ENCODE measurements around the gene CD160. TPM values are rescaled to one million over a fixed set of nuclear protein-coding genes. Genes with fewer than 3 reads are reported as not detected.

The CD160 gene
- total and polyA plus RNA-seq, 2 of the 13 experiments (the other 11 are each of a cell fraction or from before 2014, with no cell fraction given): 0.09 TPM; not detected in 1

DNA sequence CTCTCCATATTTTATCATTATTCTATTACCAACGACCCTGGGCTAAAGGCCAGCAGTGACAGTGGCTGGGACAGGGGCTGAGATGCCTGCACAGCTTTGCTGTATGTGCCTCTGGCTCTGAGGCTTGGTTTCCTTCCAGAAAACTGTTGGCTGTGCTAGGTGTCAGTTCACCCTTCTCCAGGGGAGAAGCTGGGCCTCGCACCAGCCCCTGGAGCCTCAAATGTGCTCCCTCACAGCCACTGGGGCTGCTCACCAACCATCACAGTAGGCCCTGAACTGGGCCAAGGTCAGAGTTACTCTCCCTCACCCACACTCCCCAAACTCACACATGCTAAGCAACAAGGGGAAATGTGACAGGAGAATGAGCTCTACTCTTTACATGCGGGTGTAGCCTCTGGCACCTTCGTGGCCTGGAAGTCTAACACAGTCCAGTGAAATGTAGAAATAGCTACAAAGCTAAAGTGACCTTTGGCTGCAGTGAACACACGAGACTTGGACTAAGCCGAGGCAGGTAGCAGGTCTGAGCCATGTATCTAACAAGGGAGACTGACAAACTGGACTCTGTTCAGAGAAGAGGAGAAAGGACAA lies 4.7 kb upstream of the CD160 start (continued):
- TF ChIP-seq, protein P1, sequence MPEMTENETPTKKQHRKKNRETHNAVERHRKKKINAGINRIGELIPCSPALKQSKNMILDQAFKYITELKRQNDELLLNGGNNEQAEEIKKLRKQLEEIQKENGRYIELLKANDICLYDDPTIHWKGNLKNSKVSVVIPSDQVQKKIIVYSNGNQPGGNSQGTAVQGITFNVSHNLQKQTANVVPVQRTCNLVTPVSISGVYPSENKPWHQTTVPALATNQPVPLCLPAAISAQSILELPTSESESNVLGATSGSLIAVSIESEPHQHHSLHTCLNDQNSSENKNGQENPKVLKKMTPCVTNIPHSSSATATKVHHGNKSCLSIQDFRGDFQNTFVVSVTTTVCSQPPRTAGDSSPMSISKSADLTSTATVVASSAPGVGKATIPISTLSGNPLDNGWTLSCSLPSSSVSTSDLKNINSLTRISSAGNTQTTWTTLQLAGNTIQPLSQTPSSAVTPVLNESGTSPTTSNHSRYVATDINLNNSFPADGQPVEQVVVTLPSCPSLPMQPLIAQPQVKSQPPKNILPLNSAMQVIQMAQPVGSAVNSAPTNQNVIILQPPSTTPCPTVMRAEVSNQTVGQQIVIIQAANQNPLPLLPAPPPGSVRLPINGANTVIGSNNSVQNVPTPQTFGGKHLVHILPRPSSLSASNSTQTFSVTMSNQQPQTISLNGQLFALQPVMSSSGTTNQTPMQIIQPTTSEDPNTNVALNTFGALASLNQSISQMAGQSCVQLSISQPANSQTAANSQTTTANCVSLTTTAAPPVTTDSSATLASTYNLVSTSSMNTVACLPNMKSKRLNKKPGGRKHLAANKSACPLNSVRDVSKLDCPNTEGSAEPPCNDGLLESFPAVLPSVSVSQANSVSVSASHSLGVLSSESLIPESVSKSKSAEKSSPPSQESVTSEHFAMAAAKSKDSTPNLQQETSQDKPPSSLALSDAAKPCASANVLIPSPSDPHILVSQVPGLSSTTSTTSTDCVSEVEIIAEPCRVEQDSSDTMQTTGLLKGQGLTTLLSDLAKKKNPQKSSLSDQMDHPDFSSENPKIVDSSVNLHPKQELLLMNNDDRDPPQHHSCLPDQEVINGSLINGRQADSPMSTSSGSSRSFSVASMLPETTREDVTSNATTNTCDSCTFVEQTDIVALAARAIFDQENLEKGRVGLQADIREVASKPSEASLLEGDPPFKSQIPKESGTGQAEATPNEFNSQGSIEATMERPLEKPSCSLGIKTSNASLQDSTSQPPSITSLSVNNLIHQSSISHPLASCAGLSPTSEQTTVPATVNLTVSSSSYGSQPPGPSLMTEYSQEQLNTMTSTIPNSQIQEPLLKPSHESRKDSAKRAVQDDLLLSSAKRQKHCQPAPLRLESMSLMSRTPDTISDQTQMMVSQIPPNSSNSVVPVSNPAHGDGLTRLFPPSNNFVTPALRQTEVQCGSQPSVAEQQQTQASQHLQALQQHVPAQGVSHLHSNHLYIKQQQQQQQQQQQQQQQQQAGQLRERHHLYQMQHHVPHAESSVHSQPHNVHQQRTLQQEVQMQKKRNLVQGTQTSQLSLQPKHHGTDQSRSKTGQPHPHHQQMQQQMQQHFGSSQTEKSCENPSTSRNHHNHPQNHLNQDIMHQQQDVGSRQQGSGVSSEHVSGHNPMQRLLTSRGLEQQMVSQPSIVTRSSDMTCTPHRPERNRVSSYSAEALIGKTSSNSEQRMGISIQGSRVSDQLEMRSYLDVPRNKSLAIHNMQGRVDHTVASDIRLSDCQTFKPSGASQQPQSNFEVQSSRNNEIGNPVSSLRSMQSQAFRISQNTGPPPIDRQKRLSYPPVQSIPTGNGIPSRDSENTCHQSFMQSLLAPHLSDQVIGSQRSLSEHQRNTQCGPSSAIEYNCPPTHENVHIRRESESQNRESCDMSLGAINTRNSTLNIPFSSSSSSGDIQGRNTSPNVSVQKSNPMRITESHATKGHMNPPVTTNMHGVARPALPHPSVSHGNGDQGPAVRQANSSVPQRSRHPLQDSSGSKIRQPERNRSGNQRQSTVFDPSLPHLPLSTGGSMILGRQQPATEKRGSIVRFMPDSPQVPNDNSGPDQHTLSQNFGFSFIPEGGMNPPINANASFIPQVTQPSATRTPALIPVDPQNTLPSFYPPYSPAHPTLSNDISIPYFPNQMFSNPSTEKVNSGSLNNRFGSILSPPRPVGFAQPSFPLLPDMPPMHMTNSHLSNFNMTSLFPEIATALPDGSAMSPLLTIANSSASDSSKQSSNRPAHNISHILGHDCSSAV (CRISPR knock-in tag; IDR thresholded peaks at IDR 0.05; ENCODE audit: borderline replicate concordance): no peak
- TF ChIP-seq YEATS4 (CRISPR knock-in tag; IDR thresholded peaks at IDR 0.05; ENCODE audit: borderline replicate concordance): peak; percentile 67; the same call in 1 of the 2 replicates
- 0 out of 2 replicates have a peak, but pooled peaks have one; percentile 34 for TF ChIP-seq BRD4 (CRISPR knock-in tag; IDR thresholded peaks at IDR 0.05)
- TF ChIP-seq ZNF879 (CRISPR knock-in tag; IDR thresholded peaks at IDR 0.05): peak; percentile 71; the same call in 1 of the 2 replicates
- TF ChIP-seq HNF4G (IDR thresholded peaks at IDR 0.05; ENCODE audit: borderline replicate concordance, low read depth, low read length): peak; percentile 77
- no peak for TF ChIP-seq HNF4G (CRISPR knock-in tag; IDR thresholded peaks at IDR 0.05; ENCODE audit: borderline replicate concordance, low read depth)
- 0 out of 2 replicates have a peak, but pooled peaks have one; percentile 50 for TF ChIP-seq ZNF772 (CRISPR knock-in tag; IDR thresholded peaks at IDR 0.05)
- no peak for TF ChIP-seq TRIM22 (IDR thresholded peaks at IDR 0.05)
- TF ChIP-seq RORA (CRISPR knock-in tag; IDR thresholded peaks at IDR 0.05): peak; percentile 23; the same call in 1 of the 2 replicates
- TF ChIP-seq ZBTB26 (CRISPR knock-in tag; IDR thresholded peaks at IDR 0.05; ENCODE audit: borderline replicate concordance): peak; percentile 57; the same call in 1 of the 2 replicates
- peak; percentile 49; the same call in 1 of the 2 replicates for TF ChIP-seq MTA1 (CRISPR knock-in tag; IDR thresholded peaks at IDR 0.05; ENCODE audit: borderline replicate concordance)
- TF ChIP-seq, protein P2, sequence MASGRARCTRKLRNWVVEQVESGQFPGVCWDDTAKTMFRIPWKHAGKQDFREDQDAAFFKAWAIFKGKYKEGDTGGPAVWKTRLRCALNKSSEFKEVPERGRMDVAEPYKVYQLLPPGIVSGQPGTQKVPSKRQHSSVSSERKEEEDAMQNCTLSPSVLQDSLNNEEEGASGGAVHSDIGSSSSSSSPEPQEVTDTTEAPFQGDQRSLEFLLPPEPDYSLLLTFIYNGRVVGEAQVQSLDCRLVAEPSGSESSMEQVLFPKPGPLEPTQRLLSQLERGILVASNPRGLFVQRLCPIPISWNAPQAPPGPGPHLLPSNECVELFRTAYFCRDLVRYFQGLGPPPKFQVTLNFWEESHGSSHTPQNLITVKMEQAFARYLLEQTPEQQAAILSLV (CRISPR knock-in tag; IDR thresholded peaks at IDR 0.05; ENCODE audit: borderline replicate concordance): 0 out of 2 replicates have a peak, but pooled peaks have one; percentile 56
- TF ChIP-seq TGIF2 (CRISPR knock-in tag; IDR thresholded peaks at IDR 0.05): peak; percentile 59; the same call in 1 of the 2 replicates
- peak; percentile 62; the same call in 1 of the 2 replicates for TF ChIP-seq DPF2 (CRISPR knock-in tag; IDR thresholded peaks at IDR 0.05; ENCODE audit: borderline replicate concordance, low read depth)
- TF ChIP-seq ZNF33A (CRISPR knock-in tag; IDR thresholded peaks at IDR 0.05; ENCODE audit: borderline replicate concordance): peak; percentile 87; the same call in 1 of the 2 replicates
- TF ChIP-seq SMAD9 (CRISPR knock-in tag; IDR thresholded peaks at IDR 0.05): no peak
- 0 out of 2 replicates have a peak, but pooled peaks have one; percentile 22 for TF ChIP-seq THAP11 (CRISPR knock-in tag; IDR thresholded peaks at IDR 0.05)
